ENCODE measurements around the gene DENND2C.

- TF ChIP-seq POLR2A (IDR thresholded peaks at IDR 0.05) (no peak), CTCF (IDR thresholded peaks at IDR 0.05) (no peak)
Measured at GRCh38 chr1:114620419-114620818, 49.4 kb downstream of the DENND2C start.

All from adrenal gland (tissue), 5 donors.